Liver (tissue), 3 donors: ENCODE results near the gene FAM131C.
"Not testable (repeated sequence)": the region's sequence is repeated elsewhere in the genome, so short reads cannot be mapped to it uniquely, and the experiment has no call there.

ENCODE experiments used
- HNF4A ChIP-seq, 2 donors: conservative IDR thresholded peaks; 2 replicates each; pipeline ENCODE4 v1.6.1; 2016; ENCODE audit warnings: antibody characterized with exemption in 2 of 2, mild to moderate bottlenecking in 2 of 2
- HNF4G ChIP-seq: IDR thresholded peaks from 2 replicates; pipeline ENCODE4 v1.6.1; 2016; ENCODE audit warnings: antibody characterized with exemption
- RAD21 ChIP-seq, 2 donors: IDR thresholded peaks; 2 replicates each; pipeline ENCODE4 v1.6.1; 2016; ENCODE audit warnings: antibody characterized with exemption in 2 of 2, mild to moderate bottlenecking in 2 of 2
- RXRA ChIP-seq, 2 donors: IDR thresholded peaks; 2 replicates each; pipeline ENCODE4 v1.6.1; 2017 to 2018; ENCODE audit warnings: antibody characterized with exemption in 2 of 2, mild to moderate bottlenecking in 1 of 2
- SP1 ChIP-seq: IDR thresholded peaks from 2 replicates; pipeline ENCODE4 v1.6.1; 2018; ENCODE audit warnings: antibody characterized with exemption, mild to moderate bottlenecking
- TAF1 ChIP-seq: conservative IDR thresholded peaks from 2 replicates; pipeline ENCODE4 v1.6.1; 2016; ENCODE audit warnings: antibody characterized with exemption, mild to moderate bottlenecking
- TF ChIP-seq, protein P1 (sequence below): fragments of 150-350 bp; IDR thresholded peaks from 2 replicates; pipeline ENCODE4 v1.5.1; 2017; ENCODE audit warnings: improper control_type of control experiment, low read depth, low read length; ENCODE audit not compliant: missing input control
- TF ChIP-seq, protein P2 (sequence below): IDR thresholded peaks from 2 replicates; pipeline ENCODE4 v1.6.1; 2016; ENCODE audit warnings: antibody characterized with exemption
- TF ChIP-seq, protein P3 (sequence below): IDR thresholded peaks from 2 replicates; pipeline ENCODE4 v1.6.1; 2016; ENCODE audit warnings: antibody characterized with exemption
- TF ChIP-seq, protein P4 (sequence below): IDR thresholded peaks from 2 replicates; pipeline ENCODE4 v1.6.1; 2016; ENCODE audit warnings: antibody characterized with exemption, mild to moderate bottlenecking
- donor health status: healthy.
- donor health status: healthy.

DNA sequence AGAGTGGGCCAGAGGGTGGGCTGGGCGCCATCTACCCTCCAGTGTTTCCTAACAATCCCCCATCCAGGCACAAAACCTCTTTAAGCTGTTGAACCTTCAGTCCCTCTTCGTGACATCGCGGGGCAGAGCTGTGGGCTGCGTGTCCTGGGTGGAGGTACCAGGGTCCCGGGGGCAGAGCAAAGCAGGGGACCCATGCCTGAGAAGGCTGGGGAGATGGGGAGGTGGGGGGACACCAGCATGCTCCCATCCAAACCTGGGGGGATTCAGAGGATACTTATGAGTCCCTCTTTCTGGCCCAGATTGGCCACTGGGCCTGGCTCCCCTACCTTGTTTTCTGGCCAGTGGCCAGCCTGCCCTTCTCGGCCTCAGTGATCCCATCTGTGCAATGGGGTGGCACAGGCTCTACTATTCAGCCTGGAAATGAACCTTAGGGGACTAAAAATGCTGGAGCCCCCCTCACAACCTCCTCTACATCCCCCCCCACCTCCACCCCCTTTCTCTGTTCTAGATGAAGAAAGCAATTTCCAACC, 40.3 kb downstream of the FAM131C start:
- TF ChIP-seq, protein P1, sequence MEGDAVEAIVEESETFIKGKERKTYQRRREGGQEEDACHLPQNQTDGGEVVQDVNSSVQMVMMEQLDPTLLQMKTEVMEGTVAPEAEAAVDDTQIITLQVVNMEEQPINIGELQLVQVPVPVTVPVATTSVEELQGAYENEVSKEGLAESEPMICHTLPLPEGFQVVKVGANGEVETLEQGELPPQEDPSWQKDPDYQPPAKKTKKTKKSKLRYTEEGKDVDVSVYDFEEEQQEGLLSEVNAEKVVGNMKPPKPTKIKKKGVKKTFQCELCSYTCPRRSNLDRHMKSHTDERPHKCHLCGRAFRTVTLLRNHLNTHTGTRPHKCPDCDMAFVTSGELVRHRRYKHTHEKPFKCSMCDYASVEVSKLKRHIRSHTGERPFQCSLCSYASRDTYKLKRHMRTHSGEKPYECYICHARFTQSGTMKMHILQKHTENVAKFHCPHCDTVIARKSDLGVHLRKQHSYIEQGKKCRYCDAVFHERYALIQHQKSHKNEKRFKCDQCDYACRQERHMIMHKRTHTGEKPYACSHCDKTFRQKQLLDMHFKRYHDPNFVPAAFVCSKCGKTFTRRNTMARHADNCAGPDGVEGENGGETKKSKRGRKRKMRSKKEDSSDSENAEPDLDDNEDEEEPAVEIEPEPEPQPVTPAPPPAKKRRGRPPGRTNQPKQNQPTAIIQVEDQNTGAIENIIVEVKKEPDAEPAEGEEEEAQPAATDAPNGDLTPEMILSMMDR: not testable (repeated sequence)
- TF ChIP-seq, protein P2, sequence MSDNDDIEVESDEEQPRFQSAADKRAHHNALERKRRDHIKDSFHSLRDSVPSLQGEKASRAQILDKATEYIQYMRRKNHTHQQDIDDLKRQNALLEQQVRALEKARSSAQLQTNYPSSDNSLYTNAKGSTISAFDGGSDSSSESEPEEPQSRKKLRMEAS: not testable (repeated sequence)
- TF ChIP-seq RAD21 (IDR thresholded peaks at IDR 0.05); HNF4A (conservative IDR thresholded peaks at IDR 0.05); RXRA (IDR thresholded peaks at IDR 0.05); HNF4G; TAF1; SP1: not testable (repeated sequence)
- TF ChIP-seq, protein P3, sequence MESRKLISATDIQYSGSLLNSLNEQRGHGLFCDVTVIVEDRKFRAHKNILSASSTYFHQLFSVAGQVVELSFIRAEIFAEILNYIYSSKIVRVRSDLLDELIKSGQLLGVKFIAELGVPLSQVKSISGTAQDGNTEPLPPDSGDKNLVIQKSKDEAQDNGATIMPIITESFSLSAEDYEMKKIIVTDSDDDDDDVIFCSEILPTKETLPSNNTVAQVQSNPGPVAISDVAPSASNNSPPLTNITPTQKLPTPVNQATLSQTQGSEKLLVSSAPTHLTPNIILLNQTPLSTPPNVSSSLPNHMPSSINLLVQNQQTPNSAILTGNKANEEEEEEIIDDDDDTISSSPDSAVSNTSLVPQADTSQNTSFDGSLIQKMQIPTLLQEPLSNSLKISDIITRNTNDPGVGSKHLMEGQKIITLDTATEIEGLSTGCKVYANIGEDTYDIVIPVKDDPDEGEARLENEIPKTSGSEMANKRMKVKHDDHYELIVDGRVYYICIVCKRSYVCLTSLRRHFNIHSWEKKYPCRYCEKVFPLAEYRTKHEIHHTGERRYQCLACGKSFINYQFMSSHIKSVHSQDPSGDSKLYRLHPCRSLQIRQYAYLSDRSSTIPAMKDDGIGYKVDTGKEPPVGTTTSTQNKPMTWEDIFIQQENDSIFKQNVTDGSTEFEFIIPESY: not testable (repeated sequence)
- TF ChIP-seq, protein P4, sequence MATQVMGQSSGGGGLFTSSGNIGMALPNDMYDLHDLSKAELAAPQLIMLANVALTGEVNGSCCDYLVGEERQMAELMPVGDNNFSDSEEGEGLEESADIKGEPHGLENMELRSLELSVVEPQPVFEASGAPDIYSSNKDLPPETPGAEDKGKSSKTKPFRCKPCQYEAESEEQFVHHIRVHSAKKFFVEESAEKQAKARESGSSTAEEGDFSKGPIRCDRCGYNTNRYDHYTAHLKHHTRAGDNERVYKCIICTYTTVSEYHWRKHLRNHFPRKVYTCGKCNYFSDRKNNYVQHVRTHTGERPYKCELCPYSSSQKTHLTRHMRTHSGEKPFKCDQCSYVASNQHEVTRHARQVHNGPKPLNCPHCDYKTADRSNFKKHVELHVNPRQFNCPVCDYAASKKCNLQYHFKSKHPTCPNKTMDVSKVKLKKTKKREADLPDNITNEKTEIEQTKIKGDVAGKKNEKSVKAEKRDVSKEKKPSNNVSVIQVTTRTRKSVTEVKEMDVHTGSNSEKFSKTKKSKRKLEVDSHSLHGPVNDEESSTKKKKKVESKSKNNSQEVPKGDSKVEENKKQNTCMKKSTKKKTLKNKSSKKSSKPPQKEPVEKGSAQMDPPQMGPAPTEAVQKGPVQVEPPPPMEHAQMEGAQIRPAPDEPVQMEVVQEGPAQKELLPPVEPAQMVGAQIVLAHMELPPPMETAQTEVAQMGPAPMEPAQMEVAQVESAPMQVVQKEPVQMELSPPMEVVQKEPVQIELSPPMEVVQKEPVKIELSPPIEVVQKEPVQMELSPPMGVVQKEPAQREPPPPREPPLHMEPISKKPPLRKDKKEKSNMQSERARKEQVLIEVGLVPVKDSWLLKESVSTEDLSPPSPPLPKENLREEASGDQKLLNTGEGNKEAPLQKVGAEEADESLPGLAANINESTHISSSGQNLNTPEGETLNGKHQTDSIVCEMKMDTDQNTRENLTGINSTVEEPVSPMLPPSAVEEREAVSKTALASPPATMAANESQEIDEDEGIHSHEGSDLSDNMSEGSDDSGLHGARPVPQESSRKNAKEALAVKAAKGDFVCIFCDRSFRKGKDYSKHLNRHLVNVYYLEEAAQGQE: not testable (repeated sequence)
